Right ventricle myocardium inferior (tissue), 1 donor: Measurements from ENCODE around the gene TASL. TPM values are rescaled to one million over a fixed set of nuclear protein-coding genes. Genes with fewer than 3 reads are reported as not detected.
"Not testable (repeated sequence)": the region's sequence is repeated elsewhere in the genome, so short reads cannot be mapped to it uniquely, and the experiment has no call there.

ENCODE experiments used
- ATAC-seq: fragments of 200-7000 bp; cut with Tn5 transposase; one replicate; pipeline ENCODE4 v1.9.1; 2020; ENCODE audit warnings: mild to moderate bottlenecking, moderate library complexity
- DNase-seq: peaks from one replicate; pipeline ENCODE4 v3.0.0; 2021; ENCODE audit errors: missing footprints
- intact Hi-C: fragments of 100-400 bp; cut with DNase I; formaldehyde crosslinking; loops from one replicate; pipeline ENCODE4 v1.11.0; 2022
- long read RNA-seq: library from polyadenylated mRNA; unstranded; transcript quantifications from one replicate; pipeline ENCODE4 v2.0.0, GENCODE V29; 2021
- total RNA-seq: library from RNA; stranded (reverse); fragmentation: NEBNext Ultra II Directional; extraction: Animal tissue kit (Norgen Biotek cat#: 25700); gene quantifications from one replicate; pipeline ENCODE4 v1.2.1, GENCODE V29; 2021
- donor health status: DM: no; HTN: yes; CAD: no; lungs with severe emphysema.

TASL gene, protein sequence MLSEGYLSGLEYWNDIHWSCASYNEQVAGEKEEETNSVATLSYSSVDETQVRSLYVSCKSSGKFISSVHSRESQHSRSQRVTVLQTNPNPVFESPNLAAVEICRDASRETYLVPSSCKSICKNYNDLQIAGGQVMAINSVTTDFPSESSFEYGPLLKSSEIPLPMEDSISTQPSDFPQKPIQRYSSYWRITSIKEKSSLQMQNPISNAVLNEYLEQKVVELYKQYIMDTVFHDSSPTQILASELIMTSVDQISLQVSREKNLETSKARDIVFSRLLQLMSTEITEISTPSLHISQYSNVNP
- 0.68 TPM for total RNA-seq
- long read RNA-seq = 0 reads

- intact Hi-C loops = no loop called here
- DNase-seq (no peak), ATAC-seq (no peak)
Measured at GRCh38 chrX:30577362-30577991, at the start of gene TASL. Gene TASL, minus strand, starts transcription at chrX:30577766. Its CDS starts 17,411 bp downstream, at chrX:30560355.

DNA sequence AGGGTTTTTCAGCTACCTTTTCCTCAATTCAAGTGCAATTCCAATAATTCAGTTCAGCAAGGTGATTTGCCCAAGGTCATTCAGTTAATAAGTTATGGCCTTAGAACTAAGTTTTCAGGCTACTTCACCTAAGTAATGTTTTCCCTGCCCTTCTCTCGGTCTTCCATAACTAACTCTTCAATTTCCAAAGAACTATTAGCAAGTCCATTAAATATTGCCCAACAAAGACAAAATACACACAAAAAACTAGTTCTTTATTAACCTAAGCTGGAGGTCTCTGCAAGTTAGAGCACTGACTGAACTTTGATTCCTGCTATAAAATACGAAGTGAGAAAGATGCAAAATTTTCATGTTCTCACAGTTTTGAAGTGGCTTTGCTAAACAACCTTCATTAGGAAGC, 48.8 kb upstream of the TASL start:
- DNase-seq (no peak), ATAC-seq (no peak)
- intact Hi-C loops = no loop called here

- intact Hi-C loops = no loop called here
- ATAC-seq (no peak), DNase-seq (no peak)
Measured at GRCh38 chrX:30622361-30622760, 44.8 kb upstream of the TASL start.

DNA sequence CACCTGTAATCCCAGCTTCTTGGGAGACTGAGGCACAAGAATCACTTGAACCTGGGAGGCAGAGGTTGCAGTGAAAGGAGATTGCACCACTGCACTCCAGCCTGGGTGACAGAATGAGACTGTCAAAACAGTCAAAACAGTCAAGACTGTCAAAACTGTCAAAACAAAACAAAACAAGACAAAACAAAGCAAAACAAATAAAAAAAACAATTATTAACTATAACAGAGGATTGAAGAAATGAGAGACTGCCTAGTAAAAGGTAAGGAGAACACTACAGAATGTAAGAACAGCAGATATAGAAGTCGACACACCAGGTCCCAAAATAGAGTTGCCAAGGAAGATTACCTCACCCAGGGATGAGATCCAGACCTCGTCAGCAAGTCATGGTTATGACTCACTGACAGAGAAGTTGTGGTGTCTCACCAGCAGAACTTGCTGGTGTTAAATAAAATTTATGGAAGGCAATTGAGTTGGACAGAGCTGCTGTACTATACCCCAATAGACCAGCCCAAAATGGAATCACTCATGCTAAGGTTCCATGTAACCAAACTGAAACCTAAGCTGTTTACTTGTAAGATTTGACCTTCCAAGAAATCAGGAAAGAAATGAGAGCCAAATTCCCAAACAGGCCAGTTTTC, 43.5 kb upstream of the TASL start:
- DNase-seq (no peak), ATAC-seq (peak; percentile 76)
- intact Hi-C loops = no loop called here

- DNase-seq (no peak), ATAC-seq (no peak)
- intact Hi-C loops = no loop called here
Measured at GRCh38 chrX:30620125-30620524, 42.6 kb upstream of the TASL start.

- ATAC-seq (no peak), DNase-seq (no peak)
- intact Hi-C loops = no loop called here
Measured at GRCh38 chrX:30618160-30618765, 40.7 kb upstream of the TASL start.

DNA sequence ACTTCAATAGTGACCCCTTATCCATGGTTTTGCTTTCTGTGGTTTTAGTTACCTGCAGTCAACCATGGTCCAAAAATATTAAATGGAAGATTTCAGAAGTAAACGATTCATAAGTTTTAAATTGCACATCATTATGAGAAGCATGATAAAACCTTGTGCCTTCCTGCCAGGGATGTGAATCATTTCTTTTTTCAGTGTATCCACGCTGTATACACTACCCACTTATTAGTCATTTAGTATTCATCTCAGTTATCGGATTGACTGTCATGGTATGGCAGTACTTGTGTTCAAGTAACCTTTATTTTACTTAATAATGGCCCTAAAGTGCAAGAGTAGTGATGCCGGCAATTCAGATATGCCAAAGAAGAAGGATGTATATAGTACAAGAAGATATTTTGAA, 37.7 kb upstream of the TASL start:
- ATAC-seq (no peak), DNase-seq (no peak)
- intact Hi-C loops = no loop called here

- intact Hi-C loops = no loop called here
- no peak for ATAC-seq
- DNase-seq = no peak
Measured at GRCh38 chrX:30613721-30614120, 36.2 kb upstream of the TASL start.

DNA sequence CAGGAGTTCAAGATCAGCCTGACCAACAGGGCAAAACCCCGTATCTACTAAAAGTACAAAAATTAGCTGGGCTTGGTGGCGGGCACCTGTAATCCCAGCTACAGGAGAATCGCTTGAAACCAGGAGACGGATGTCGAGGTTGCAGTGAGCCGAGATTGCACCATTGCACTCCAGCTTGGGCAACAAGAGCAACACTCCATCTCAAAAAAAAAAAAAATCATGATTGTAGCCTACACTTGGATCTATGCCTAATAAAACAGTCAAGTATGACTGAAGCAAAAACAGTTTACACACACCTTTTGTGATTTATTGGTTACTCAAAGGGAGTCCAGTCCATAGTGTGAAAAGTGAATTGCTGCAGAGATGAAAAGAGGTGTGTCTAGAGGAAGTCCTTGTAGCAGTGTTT, 34.7 kb upstream of the TASL start:
- intact Hi-C loops = no loop called here
- no peak for ATAC-seq
- no peak for DNase-seq

GRCh38 chrX:30610026-30610425, 32.5 kb upstream of the TASL start:
- no peak for DNase-seq
- intact Hi-C loops = no loop called here
- no peak for ATAC-seq

DNA sequence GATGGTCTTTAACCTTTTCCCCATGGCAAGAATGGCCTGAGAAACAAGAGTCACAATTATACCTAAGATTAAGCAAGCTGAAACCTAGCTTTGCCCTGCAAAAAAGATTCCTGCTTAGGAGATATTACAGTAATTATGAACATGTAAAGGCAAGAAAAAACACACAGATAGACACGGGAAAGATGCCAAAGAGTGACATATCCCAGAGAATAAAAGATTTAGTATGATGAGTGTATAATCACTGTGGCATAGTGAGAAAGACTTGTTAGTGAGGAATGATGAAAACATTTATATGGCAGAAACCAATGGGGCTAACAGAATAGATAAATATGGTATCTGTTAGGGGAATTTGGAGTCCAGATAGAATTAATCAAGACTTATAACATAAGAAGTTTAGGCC, 29.6 kb upstream of the TASL start:
- DNase-seq (no peak), ATAC-seq (no peak)
- intact Hi-C loops = no loop called here

GRCh38 chrX:30600269-30601176, 23.0 kb upstream of the TASL start:
- intact Hi-C loops, ATAC-seq, DNase-seq: not testable (repeated sequence)

- ATAC-seq (no peak), DNase-seq (no peak)
- intact Hi-C loops = no loop called here
Measured at GRCh38 chrX:30597216-30598012, 19.8 kb upstream of the TASL start.

GRCh38 chrX:30593440-30594200, 16.1 kb upstream of the TASL start:
- DNase-seq = no peak
- intact Hi-C loops = no loop called here
- ATAC-seq = no peak

- intact Hi-C loops = no loop called here
- DNase-seq = no peak
- ATAC-seq = no peak
Measured at GRCh38 chrX:30592831-30593230, 15.3 kb upstream of the TASL start.

- intact Hi-C loops = no loop called here
- no peak for ATAC-seq
- no peak for DNase-seq
Measured at GRCh38 chrX:30590368-30590767, 12.8 kb upstream of the TASL start.

GRCh38 chrX:30589146-30589888, 11.8 kb upstream of the TASL start:
- intact Hi-C loops = no loop called here
- DNase-seq (no peak), ATAC-seq (no peak)
